ENCODE results near the gene COA1. TPM values are rescaled to one million over a fixed set of nuclear protein-coding genes. Genes with fewer than 3 reads are reported as not detected.

COA1 gene
- total and polyA plus RNA-seq, 7 experiments from 2014 or later = 51.3 to 86.6 (median 67.0) TPM

- Mint-ChIP-seq H3K27me3 (no peaks in the 10 kb centered on the region), H3K4me3 (peak overlapping the region; percentile 78 to 91 (median 83)), H3K27ac (peak overlapping the region in 8 of 9 donors; percentile 90 to 100 (median 98)), H3K9me3 (peaks cover 0 to 6% (median 0%) of the 10 kb centered on the region in 11 donors), H3K4me1 (peaks cover 78 to 98% (median 95%) of the 10 kb centered on the region in 7 donors), H3K36me3 (peaks cover 4 to 44% (median 25%) of the 10 kb centered on the region in 5 donors)
- H3K27ac ChIP-seq (ENCODE audit: low read depth, low read length) = peak overlapping the region; percentile 80
- H3K27me3 ChIP-seq (ENCODE audit: control insufficient read depth in 2 of 2, insufficient read depth in 2 of 2, low read length in 2 of 2) = no peaks in the 10 kb centered on the region
- intact Hi-C loops (cut with micrococcal nuclease) = loop anchor here (1.0 to 5.0 kb wide), 10 partner anchors 8 to 1766 kb away; partner anchors contain the start of genes MRPL32 (in 1 of the 2) and PSMA2 (in 1 of the 2)
- CTCF ChIA-PET = interaction anchor here (0.9 to 7.3 kb wide), 7 partner anchors 8 to 65 kb away, joined by 3 to 99 read pairs (median 6); partner anchors contain the start of gene STK17A
- POLR2A ChIA-PET = interaction anchor here (0.6 to 12.4 kb wide), 10 partner anchors 13 to 63 kb away, joined by 3 to 210 read pairs (median 18); partner anchors contain the start of gene STK17A
- H3K4me3 ChIP-seq (ENCODE audit: low read length) = peak overlapping the region; percentile 22
- no peaks in the 10 kb centered on the region for H3K9me3 ChIP-seq (ENCODE audit: control insufficient read depth in 2 of 3, low read length in 3 of 3)
- ATAC-seq (peak; percentile 2), DNase-seq (peak in 3 of 9 donors; percentile 34 to 53 (median 50))
- peaks cover 0 to 13% (median 0%) of the 10 kb centered on the region in 3 experiments for H3K36me3 ChIP-seq (ENCODE audit: control insufficient read depth in 2 of 3, insufficient read depth in 3 of 3, low read length in 3 of 3)
- peaks cover 88 to 89% of the 10 kb centered on the region in 2 donors for H3K4me1 ChIP-seq (ENCODE audit: control insufficient read depth in 2 of 2, insufficient read depth in 2 of 2, low read length in 2 of 2)
Measured at GRCh38 chr7:43647673-43648472, 81.5 kb downstream of the COA1 start.

GRCh38 chr7:43647339-43647672, 82.0 kb downstream of the COA1 start:
- H3K27me3 ChIP-seq (ENCODE audit: control insufficient read depth in 2 of 2, insufficient read depth in 2 of 2, low read length in 2 of 2) = no peaks in the 10 kb centered on the region
- H3K9me3 ChIP-seq (ENCODE audit: control insufficient read depth in 2 of 3, low read length in 3 of 3) = no peaks in the 10 kb centered on the region
- H3K4me1 ChIP-seq (ENCODE audit: control insufficient read depth in 2 of 2, insufficient read depth in 2 of 2, low read length in 2 of 2) = peaks cover 89% of the 10 kb centered on the region in 2 donors
- Mint-ChIP-seq H3K36me3 (peaks cover 4 to 42% (median 30%) of the 10 kb centered on the region in 5 donors), H3K27me3 (no peaks in the 10 kb centered on the region), H3K4me1 (peaks cover 78 to 98% (median 96%) of the 10 kb centered on the region in 7 donors), H3K4me3 (peak overlapping the region; percentile 78 to 91 (median 83)), H3K9me3 (peaks cover 0 to 6% (median 0%) of the 10 kb centered on the region in 11 donors), H3K27ac (peak overlapping the region in 8 of 9 donors; percentile 90 to 100 (median 98))
- CTCF ChIA-PET = interaction anchor here (1.5 to 7.3 kb wide), 3 partner anchors 53 to 64 kb away, joined by 6 to 99 read pairs (median 6); partner anchors contain the start of gene STK17A
- peak overlapping the region; percentile 22 for H3K4me3 ChIP-seq (ENCODE audit: low read length)
- H3K36me3 ChIP-seq (ENCODE audit: control insufficient read depth in 2 of 3, insufficient read depth in 3 of 3, low read length in 3 of 3) = peaks cover 0 to 17% (median 0%) of the 10 kb centered on the region in 3 experiments
- DNase-seq (no peak), ATAC-seq (no peak)
- peak overlapping the region; percentile 80 for H3K27ac ChIP-seq (ENCODE audit: low read depth, low read length)
- POLR2A ChIA-PET = interaction anchor here (0.9 to 12.4 kb wide), 5 partner anchors 15 to 63 kb away, joined by 3 to 210 read pairs (median 96); partner anchors contain the start of gene STK17A
- intact Hi-C loops (cut with micrococcal nuclease) = loop anchor here (5.0 kb wide), 3 partner anchors 35 to 1765 kb away; partner anchors contain the start of genes MRPL32 (in 1 of the 2) and PSMA2 (in 1 of the 2)

GRCh38 chr7:43646603-43647338, 82.6 kb downstream of the COA1 start:
- intact Hi-C loops (cut with micrococcal nuclease) = loop anchor here (1.0 to 5.0 kb wide), 4 partner anchors 9 to 1764 kb away; partner anchors contain the start of genes MRPL32 (in 1 of the 2) and PSMA2 (in 1 of the 2)
- Mint-ChIP-seq H3K36me3 (peaks cover 4 to 40% (median 31%) of the 10 kb centered on the region in 5 donors), H3K9me3 (peaks cover 0 to 6% (median 0%) of the 10 kb centered on the region in 11 donors), H3K4me3 (peak overlapping the region; percentile 73 to 91 (median 83)), H3K27me3 (no peaks in the 10 kb centered on the region), H3K27ac (peak overlapping the region in 8 of 9 donors; percentile 90 to 100 (median 98)), H3K4me1 (peaks cover 78 to 98% (median 95%) of the 10 kb centered on the region in 7 donors)
- Histone ChIP-seq H3K27me3 (ENCODE audit: control insufficient read depth in 2 of 2, insufficient read depth in 2 of 2, low read length in 2 of 2) (no peaks in the 10 kb centered on the region), H3K36me3 (ENCODE audit: control insufficient read depth in 2 of 3, insufficient read depth in 3 of 3, low read length in 3 of 3) (peaks cover 0 to 17% (median 0%) of the 10 kb centered on the region in 3 experiments), H3K9me3 (ENCODE audit: control insufficient read depth in 2 of 3, low read length in 3 of 3) (no peaks in the 10 kb centered on the region), H3K4me1 (ENCODE audit: control insufficient read depth in 2 of 2, insufficient read depth in 2 of 2, low read length in 2 of 2) (peaks cover 87 to 89% of the 10 kb centered on the region in 2 donors), H3K27ac (ENCODE audit: low read depth, low read length) (peak overlapping the region; percentile 80), H3K4me3 (ENCODE audit: low read length) (peak overlapping the region; percentile 22)
- ChIA-PET CTCF (interaction anchor here (1.1 to 7.3 kb wide), 4 partner anchors 25 to 64 kb away, joined by 4 to 99 read pairs (median 6); partner anchors contain the start of gene STK17A), POLR2A (interaction anchor here (0.7 to 12.4 kb wide), 5 partner anchors 14 to 90 kb away, joined by 3 to 210 read pairs (median 96); partner anchors contain the start of gene STK17A)
- DNase-seq = no peak
- ATAC-seq = no peak

- H3K4me1 ChIP-seq (ENCODE audit: control insufficient read depth in 2 of 2, insufficient read depth in 2 of 2, low read length in 2 of 2) = peaks cover 79 to 84% of the 10 kb centered on the region in 2 donors
- Mint-ChIP-seq H3K27me3 (no peaks in the 10 kb centered on the region), H3K27ac (peak overlapping the region in 8 of 9 donors; percentile 90 to 100 (median 98)), H3K4me3 (peak overlapping the region; percentile 73 to 91 (median 82)), H3K4me1 (peaks cover 75 to 98% (median 95%) of the 10 kb centered on the region in 7 donors), H3K36me3 (peaks cover 4 to 45% (median 35%) of the 10 kb centered on the region in 5 donors), H3K9me3 (peaks cover 0 to 6% (median 0%) of the 10 kb centered on the region in 11 donors)
- no peaks in the 10 kb centered on the region for H3K9me3 ChIP-seq (ENCODE audit: control insufficient read depth in 2 of 3, low read length in 3 of 3)
- ATAC-seq (no peak), DNase-seq (no peak)
- peaks cover 0 to 20% (median 2%) of the 10 kb centered on the region in 3 experiments for H3K36me3 ChIP-seq (ENCODE audit: control insufficient read depth in 2 of 3, insufficient read depth in 3 of 3, low read length in 3 of 3)
- H3K27ac ChIP-seq (ENCODE audit: low read depth, low read length) = peak overlapping the region; percentile 80
- peak overlapping the region; percentile 22 for H3K4me3 ChIP-seq (ENCODE audit: low read length)
- ChIA-PET POLR2A (interaction anchor here (0.7 to 12.4 kb wide), 9 partner anchors 8 to 89 kb away, joined by 3 to 210 read pairs (median 11); partner anchors contain the start of gene STK17A), CTCF (interaction anchor here (1.1 to 7.3 kb wide), 4 partner anchors 24 to 63 kb away, joined by 4 to 99 read pairs (median 5); partner anchors contain the start of gene STK17A)
- H3K27me3 ChIP-seq (ENCODE audit: control insufficient read depth in 2 of 2, insufficient read depth in 2 of 2, low read length in 2 of 2) = no peaks in the 10 kb centered on the region
- intact Hi-C loops (cut with micrococcal nuclease) = loop anchor here (1.0 to 5.0 kb wide), 4 partner anchors 8 to 1763 kb away; partner anchors contain the start of genes MRPL32 (in 1 of the 2) and PSMA2 (in 1 of the 2)
Measured at GRCh38 chr7:43645699-43646226, 83.6 kb downstream of the COA1 start.

GRCh38 chr7:43643846-43644245, 85.5 kb downstream of the COA1 start:
- H3K27ac Mint-ChIP-seq = peak overlapping the region in 8 of 9 donors; percentile 67 to 100 (median 92)
- no peaks in the 10 kb centered on the region for H3K27me3 Mint-ChIP-seq
- no peak overlapping the region for H3K4me3 ChIP-seq (ENCODE audit: low read length)
- H3K9me3 Mint-ChIP-seq = peaks cover 0 to 6% (median 0%) of the 10 kb centered on the region in 11 donors
- intact Hi-C loops (cut with micrococcal nuclease) = no loop called here
- no peak for ATAC-seq
- no peak for DNase-seq
- POLR2A ChIA-PET = interaction anchor here (0.6 to 12.4 kb wide), 13 partner anchors 11 to 573 kb away, joined by 3 to 210 read pairs (median 5); partner anchors contain the start of gene STK17A
- peak overlapping the region in 9 of 10 donors; percentile 59 to 91 (median 69) for H3K4me3 Mint-ChIP-seq
- no peaks in the 10 kb centered on the region for H3K9me3 ChIP-seq (ENCODE audit: control insufficient read depth in 2 of 3, low read length in 3 of 3)
- no peaks in the 10 kb centered on the region for H3K27me3 ChIP-seq (ENCODE audit: control insufficient read depth in 2 of 2, insufficient read depth in 2 of 2, low read length in 2 of 2)
- peaks cover 0 to 33% (median 22%) of the 10 kb centered on the region in 3 experiments for H3K36me3 ChIP-seq (ENCODE audit: control insufficient read depth in 2 of 3, insufficient read depth in 3 of 3, low read length in 3 of 3)
- CTCF ChIA-PET = interaction anchor here (0.6 to 1.6 kb wide), 3 partner anchors 20 to 61 kb away, joined by 3 to 5 read pairs (median 4); partner anchors contain the start of gene STK17A
- H3K36me3 Mint-ChIP-seq = peaks cover 7 to 63% (median 52%) of the 10 kb centered on the region in 5 donors
- H3K27ac ChIP-seq (ENCODE audit: low read depth, low read length) = peak overlapping the region; percentile 20
- peaks cover 67 to 100% (median 99%) of the 10 kb centered on the region in 7 donors for H3K4me1 Mint-ChIP-seq
- peaks cover 79 to 84% of the 10 kb centered on the region in 2 donors for H3K4me1 ChIP-seq (ENCODE audit: control insufficient read depth in 2 of 2, insufficient read depth in 2 of 2, low read length in 2 of 2)

All from naive thymus-derived CD4-positive, alpha-beta T cell (primary cell).